Hematopoietic multipotent progenitor cell treated with erythropoietin and hydrocortisone succinate and interleukin-3 and kit ligand, for 6 days (in vitro differentiated cells): ENCODE results near the gene SLAIN2.
"Not testable (repeated sequence)": the region's sequence is repeated elsewhere in the genome, so short reads cannot be mapped to it uniquely, and the experiment has no call there.

ENCODE experiments used
- DNase-seq: peaks from one replicate; pipeline ENCODE4 v3.0.0-alpha.2; 2015

The SLAIN2 gene

DNA sequence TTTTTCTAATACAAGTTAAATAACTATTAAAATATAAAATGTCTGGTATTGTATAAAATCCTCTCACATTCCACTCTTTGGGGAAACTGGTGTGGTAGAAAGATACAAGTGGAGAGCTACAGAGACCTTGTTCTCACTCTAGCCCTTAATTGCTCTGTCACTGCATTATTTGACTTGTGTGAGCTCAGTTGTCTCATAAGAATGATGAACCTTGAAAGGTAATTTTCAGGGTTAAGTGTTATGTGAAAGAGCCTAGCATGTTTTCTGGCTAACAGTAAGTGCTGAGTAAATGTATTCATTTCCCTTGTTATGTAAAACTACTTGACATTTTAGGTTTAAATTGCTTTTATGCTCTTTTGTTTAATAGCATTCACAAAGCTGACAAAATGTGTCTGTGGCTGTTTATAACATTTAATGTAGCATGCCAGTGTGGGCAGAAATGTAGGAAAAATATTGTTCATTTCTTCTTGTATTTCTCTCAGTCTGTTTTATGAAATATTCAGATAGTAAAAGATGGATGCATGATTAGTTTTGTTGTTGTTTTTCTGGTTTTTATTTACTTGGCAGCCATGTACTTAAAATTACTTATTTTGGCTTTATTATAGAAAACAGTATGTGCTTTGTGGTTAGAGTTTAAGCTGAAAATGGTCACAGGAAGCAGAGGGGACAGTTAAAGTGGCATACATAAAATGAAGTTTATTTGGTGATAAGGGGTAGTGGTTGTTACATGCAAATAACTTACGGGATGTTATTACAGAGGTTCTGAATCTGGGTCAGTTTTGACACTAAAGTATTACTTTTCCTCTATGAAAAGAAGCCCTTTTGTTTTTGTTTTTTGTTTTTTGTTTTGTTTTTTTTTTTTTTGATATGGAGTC is 29.2 kb downstream of the SLAIN2 start:
- DNase-seq = peak; percentile 34

DNA sequence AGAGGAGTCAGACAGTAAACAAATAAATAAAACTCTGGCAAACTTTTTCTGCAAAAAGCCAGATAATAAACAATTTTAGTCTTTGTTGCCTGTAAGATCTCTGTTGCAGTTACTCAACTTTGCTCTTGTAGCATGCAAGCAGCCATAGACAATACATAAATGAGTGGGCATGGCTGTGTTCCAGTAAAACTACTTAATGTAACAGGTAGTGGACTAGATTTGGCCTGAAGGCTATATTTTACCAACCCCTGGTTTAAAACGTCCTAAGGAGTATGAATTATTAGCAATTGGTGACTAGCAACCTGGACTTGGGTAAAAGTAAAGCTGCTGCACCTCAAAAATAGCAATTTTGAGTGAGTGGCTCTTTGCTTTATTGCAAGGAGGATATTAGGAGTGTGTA is 30.9 kb downstream of the SLAIN2 start:
- no peak for DNase-seq

DNA sequence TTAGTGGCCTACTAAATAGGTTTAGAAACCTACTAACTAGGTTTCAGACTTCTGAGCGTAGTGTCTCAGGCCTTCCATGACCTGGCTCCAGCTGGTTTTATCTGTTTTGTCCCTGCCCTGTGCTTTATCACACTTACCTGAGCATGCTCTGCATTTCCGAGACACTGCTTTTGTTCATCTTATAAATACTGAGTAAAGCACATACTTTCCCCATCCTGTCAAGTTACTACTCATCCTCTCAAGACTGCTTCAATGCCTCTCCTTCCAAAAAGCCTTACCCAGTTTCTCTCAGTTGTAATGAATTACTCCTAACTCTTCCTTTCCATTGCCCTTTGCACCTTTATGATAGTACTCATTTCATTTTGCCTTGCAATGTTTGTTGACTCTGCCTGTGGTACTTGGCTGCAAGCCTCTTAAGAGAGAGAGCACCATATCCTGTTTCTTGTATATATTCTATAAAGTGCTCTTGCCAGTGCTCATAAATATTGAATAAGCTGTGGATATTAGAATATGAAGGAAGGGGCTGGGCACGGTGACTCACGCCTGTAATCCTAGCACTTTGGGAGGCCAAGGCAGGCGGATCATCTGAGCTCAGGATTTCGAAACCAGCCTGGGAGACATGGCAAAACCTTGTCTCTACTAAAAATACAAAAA is 34.4 kb downstream of the SLAIN2 start:
- DNase-seq = no peak

DNA sequence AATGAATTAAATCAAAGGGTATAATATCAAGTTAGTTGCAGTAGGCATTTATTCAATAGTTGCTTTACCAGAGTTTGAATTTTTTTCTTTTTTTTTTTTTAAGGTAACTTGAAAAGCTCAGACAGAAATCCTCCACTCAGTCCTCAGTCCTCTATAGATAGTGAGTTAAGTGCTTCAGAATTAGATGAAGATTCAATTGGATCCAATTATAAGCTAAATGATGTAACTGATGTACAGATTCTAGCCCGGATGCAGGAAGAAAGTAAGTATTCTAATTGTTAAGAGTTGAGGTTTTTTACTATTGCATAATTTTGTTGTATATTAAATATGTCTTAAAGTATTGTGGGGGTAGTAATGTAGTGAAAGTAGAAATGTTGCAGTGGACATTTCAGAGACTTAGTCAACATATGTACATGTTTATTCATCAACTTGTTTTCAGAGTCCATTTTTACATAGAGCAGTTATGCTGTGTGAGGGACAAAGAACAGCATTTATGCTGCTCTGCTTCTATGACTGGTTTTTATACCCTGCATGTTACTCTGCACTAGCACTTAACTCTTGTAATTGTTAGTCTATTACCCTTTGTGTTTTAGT is 38.4 kb downstream of the SLAIN2 start:
- DNase-seq = no peak

DNA sequence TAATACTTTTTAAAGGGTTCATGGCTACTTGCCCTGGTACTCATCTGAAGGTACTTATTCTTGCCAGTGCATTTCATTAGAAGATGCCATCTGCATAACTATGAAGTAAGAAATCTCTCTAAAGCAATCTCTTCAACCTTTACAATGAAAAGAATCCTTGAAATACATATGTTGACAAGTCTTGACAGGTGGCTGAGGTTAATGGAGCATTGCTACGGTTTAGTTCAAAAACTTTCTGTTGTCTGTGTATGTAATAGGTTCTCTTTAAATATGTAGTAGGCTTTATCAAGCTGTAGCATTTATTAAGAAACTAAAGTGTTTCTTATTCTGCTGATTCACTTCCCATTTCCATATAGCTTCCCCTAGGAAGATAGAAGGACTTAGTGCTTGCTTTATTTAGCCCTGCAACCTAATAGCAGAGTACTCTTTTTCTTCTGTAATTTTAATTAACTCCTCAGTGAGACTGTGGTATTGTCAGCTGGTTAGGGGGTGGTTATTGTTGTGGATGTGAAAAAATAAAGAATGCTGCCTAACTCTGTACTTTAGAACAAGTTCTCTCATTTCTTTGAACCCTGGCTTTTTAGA is 39.3 kb downstream of the SLAIN2 start:
- peak; percentile 41 for DNase-seq

DNA sequence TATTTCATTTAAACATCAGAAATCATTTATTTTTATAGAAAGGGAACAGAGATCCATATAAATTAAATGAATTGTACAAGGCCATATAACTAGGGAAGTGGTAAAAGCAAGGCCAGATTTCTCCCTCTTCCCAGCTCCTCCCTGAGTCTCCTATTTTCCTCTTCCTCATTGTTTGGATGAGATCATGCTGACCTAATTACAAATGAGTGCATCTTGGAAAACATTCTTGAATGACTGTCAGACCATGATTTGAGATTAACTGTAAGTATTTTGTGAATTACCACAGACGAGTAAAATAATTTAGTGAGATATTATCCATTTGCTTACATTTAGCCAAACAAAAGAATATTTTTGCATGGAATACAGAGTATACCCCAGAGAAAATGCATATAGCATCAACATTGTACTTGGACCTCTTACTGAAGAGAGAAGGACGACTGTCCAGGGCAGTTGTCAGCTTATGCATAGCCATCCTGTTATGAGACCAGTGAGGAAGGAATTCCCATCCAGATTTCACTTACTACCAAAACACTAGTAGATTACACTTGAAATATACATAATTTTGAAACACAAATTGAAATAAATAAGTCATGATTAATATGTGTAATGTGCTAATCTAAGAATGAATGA is 47.3 kb downstream of the SLAIN2 start:
- no peak for DNase-seq

DNA sequence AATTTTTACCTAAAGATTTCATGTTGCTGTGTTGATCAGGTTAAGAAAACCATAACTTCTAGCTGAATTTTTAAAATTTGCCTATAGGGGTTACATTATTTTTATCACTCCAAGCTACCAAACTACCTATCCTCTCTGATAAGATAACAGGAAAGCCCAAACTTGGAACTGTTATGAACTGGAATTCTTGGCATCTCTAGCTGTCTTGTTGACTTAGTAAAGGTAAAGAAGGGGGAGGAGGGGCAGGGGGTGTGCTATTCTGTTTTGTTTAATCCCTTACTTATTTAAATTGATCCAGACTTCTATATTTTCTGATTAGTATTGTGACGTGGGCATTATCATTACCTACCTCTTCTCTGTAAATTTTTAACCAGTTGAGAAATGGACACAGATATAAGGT is 54.7 kb downstream of the SLAIN2 start:
- DNase-seq = no peak

DNA sequence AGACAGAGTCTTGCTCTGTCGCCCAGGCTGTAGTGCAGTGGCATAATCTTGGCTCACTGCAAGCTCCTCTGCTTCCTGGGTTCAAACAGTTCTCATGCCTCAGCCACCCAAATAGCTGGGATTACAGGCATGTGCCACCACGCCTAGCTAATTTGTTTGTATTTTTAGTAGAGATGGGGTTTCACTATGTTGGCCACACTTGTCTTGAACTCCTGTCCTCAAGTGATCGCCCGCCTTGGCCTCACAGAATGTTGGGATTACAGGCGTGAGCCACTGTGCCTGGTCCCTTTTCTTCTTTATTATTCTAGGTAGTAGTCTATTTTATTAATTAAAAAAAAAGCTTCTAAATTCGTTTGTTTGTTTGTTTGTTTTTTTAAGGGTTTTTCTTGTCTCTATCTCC is 59.1 kb downstream of the SLAIN2 start:
- DNase-seq = no peak

DNA sequence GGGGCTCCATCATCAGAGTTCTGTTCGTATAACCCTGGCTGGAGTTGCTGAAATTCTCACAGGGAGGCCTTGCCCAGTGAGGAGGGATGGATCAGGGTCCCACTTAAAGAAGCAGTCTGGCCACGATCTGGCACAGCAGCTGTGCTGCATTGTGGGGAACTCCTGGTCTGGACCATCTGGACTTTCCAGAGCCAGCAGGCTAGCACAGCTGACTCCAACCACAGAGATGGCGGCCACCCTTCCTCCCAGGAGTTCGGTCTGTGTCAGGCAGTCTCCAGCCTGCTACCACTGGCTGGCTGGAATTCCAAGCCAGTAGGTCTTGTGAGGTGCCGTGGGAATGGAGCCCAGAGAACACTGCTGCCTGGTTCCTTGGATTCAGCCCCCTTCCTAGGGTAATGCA is 62.0 kb downstream of the SLAIN2 start:
- no peak for DNase-seq

DNA sequence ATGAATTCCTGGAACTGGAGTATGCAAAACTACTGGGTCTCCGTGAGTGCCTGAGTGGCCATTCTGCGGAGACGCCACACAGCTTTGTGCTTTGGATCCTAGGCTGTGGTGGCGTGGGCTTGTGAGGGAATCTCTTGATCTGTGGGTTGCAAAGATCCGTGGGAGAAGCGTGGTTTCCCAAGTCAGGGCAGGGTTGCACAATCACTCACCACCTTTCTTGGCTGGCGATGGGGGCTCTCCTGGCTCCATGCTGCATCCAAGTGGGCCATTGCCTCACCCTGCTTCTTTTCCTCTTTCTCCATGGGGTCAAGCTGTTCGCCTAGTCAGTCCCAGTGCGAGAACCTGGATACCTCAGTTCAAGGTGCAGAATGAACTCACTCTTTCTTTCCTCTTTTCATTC is 62.5 kb downstream of the SLAIN2 start:
- DNase-seq = peak; percentile 15

DNA sequence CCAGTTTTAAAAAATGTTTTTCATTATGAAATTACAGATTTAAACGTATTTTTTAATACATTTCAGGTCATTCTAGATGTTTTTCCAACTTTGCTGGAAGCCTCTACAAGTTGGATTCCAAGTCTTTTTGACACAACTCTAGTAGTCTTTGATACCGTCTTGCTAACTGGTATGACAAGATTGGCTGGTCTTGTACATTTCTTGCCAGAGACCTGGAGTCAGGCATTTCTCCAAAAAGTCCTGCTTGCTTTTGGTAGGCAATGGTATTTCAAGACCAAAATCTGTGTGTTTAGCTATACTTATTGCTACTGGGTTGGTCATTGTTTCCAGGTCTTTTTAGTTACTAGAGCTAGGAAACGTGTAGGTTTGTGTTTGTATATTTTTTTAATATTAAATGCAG is 64.6 kb downstream of the SLAIN2 start:
- DNase-seq = no peak

DNA sequence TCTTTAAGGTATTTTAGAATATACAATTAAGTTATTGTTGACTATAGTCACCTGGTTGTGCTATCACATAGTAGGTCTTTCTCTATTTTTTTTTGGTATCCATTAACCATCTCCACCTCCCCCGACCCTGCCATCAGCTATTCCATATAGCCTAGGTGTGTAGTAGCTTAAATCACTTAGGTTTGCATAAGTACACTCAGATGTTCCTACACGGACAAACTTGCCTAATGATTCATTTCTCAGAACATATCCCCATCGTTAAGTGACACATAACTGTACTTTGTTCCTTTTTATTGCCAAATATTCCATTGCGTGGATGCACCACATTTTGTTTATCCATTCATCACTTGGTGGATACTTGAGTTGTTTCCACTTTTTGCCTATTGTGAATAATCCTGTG is 67.9 kb downstream of the SLAIN2 start:
- DNase-seq = no peak

DNA sequence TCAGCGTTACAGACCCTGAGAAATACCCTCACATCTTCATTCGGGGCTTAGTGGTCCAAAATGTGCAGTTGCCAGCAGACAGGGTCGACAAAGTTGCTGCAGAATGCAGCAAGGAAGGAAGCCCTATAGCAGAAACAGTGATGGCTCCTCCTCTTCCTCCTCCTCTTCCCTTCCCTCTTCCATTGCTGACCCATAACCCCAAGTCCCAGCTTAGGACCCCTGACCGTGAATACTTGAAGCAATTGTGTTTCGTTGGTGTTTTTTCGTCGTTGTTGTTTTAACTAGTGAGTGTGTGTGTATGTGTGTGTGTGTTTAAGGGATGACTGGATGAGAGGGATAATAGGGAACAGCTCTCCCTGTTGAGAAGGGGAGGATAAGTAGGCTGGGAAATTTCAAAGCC is 69.5 kb downstream of the SLAIN2 start:
- no peak for DNase-seq

DNA sequence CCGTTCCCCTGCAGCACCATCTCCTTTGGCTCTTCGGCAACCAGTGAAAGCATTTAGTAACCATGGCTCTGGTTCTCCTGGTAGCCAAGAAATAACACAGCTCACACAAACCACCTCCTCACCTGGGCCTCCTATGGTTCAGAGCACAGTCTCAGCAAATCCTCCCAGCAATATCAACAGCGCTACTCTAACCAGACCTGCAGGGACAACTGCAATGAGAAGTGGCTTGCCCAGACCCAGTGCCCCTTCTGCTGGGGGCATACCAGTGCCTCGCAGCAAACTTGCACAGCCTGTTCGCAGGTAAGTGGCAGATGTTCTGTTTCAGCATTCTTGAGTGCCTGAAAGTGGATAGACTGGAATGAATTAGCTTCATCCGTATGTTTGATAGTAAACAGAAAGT is 78.8 kb downstream of the SLAIN2 start:
- DNase-seq = no peak

DNA sequence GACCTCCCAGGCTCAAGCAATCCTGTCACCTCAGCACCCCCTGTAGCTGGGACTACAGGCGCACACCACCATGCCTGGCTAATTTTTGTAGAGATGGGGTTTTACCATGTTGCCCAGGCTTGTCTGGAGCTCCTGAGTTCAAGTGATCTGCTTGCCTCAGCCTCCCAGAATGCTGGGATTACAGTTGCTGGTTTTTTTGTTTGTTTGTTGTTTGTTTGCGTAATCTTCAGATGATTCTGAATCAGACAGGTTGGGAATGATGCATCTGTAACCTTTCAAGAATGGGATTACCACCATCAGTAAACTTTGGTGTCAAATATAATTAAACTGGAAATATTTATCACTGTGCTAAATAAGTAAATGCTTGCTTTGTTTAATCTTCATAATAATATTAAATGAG is 79.8 kb downstream of the SLAIN2 start:
- no peak for DNase-seq

DNA sequence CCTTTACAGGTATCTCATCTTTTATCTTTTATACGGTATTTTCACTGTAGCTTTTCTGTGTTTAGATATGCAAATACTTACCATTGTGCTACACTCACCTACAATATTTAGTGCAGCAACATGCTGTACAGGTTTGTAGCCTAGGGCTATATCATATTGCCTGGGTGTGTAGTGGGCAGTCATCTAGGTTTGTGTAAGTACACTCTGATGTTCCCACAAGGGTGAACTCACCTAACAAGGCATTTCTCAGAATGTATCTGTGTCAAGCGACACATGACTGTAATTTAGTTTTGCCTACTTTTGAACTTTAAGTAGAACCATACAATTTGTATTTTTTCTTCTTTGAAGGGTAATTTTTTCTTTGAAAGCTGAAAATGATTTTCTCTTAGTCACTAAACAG is 87.6 kb downstream of the SLAIN2 start:
- no peak for DNase-seq

DNA sequence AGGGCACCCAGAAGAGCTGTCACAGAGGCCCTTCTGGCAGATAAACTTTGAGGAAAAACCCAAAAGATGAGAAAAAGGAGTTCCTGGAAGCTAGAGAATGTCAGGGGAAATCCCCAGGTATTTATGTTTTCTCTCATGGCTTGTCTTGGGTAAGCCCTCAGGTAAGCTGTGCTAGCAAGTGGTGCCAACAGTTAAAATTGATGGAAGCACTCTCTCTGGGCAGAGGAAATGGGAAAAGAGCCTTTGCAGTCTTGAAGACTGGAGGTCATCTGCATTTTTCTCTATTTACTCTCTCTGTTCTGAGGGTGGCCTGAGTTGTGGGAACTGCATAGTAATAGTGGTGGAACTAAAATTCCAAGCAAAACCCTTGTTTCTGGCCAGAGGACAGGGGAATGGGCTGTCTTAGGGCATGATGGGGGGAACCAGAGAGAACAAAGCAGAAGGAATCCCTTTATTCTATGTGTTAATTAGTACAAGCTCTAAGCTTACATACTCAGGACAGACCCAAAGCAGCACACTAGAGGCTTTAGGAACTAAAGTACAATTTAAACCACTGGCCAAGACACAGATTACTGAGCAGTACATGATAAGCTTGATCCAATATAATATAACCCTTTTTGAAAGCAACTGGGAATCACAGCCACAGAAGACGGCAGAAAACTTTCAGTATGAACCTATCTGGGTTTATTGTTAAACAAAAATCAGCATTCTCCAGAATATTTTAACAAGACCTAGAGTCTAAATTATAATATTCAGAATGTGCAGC is 88.6 kb downstream of the SLAIN2 start:
- no peak for DNase-seq

DNA sequence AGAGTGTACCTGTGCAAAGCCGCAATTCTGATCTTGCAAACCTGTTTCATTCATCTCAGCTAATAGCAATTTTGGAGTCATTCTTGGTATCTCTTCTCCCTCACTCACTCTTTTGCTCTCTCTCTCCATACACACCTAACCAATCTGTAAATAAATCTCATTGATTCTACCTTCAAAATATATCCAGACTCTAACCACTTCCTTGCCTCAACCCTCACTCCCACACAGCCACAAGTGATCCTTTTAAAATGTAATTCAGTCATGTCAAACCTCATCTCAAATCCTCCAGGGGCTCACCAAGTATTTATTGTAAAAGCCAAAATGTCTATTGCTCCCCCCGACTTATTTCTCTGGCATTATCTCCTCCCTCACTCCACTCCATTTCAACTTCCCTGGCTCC is 90.1 kb downstream of the SLAIN2 start:
- no peak for DNase-seq

DNA sequence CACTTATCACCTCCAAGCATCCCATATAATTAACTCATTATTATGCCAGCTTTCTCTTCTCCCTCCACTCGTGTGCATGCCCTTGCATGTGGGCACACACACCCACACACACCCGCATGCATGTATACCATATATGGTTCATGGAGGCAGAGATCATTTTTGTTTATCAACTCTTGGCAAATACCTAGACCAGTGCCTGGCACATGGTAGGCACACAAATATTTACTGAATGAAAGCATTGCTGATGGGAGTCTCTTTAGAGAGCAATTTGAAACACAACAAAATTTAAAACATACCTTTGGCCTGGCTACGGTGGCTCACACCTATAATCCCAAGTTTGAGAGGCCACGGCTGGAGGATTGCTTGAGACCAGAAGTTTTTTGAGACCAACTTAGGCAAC is 90.7 kb downstream of the SLAIN2 start:
- no peak for DNase-seq

DNA sequence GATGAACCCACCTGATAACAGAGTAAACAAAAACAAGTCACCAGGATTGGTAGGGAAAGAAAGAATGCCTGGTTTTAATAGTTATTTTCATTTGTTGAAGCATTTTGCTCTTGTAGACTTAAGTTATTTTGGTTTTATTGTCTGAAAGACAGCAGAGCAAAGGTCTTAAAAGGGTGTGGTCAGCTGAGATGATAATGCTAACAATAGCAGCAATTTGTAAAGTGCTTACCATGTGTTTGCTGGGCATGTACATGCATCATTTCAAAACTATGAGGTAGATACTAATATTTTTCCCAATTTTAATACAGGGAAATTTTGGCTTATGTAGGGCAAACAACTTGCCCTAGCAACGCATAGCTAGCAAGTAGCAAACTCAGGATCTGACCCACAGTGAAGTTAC is 95.0 kb downstream of the SLAIN2 start:
- DNase-seq = peak; percentile 23

DNA sequence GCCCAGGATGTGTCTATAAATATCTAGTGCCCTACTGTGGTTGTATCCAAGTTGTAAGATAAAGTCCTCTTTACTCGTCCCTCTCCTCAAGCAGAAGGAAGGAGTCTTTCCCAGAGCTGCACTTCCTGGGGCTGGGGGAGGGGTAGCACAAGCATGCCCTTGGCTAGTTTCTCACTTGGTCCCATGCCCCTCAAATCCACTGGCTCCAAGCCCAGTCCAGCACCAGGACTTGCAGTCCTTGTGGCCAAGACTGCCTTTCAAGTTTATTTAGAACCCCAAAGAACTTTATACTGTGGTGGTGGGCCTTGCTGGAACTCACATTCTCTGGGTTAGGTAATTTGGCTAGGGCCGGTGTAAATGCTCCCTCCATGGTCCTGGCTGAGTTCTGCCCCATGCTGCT is 98.7 kb downstream of the SLAIN2 start:
- DNase-seq = no peak

DNA sequence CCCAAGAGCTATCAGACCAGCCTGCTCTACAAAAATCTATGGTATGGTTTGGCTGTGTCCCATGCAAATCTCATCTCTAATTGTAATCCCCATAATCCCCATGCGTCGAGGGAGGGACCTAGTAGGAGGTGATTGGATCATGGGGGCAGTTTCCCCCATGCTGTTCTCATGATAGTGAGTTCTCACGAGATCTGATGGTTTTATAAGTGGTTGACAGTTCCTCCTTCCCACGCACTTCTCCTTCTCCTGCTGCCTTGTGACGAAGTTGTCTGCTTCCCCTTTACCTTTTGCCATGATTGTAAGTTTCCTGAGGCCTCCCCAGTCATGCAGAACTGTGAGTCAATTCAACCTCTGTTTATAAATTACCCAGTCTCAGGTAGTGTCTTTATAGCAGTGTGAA is 99.6 kb downstream of the SLAIN2 start:
- DNase-seq = not testable (repeated sequence)

DNA sequence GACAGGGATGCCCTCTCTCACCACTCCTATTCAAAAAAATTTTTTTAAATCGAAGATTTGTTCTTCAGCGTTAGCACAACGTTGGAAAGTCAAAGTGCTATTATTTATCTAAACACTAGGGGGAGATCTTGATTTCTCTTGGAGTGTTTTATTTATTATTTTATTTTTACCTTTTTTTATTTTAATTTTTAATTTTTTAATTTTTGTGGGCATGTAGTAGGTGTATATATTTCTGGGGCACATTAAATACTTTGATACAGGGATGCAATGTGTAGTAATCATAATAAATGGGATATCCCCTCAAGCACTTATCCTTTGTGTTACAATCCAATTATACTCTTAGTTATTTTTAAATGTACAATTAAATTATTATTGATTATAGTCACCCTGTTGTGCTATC is 104.4 kb downstream of the SLAIN2 start:
- DNase-seq = peak; percentile 74
